NOMO-1 treated with DMSO at 0.1 percent for 48 hours (cell line): ENCODE data around the gene GKAP1.
"Not testable (repeated sequence)": the region's sequence is repeated elsewhere in the genome, so short reads cannot be mapped to it uniquely, and the experiment has no call there.

Source experiments
- DNase-seq: peaks from one replicate; lab custom pipeline; 2025; ENCODE audit not compliant: unreplicated experiment; lab: John Stamatoyannopoulos, UW

Gene GKAP1

GRCh38 chr9:83733739-83734138, 83.8 kb downstream of the GKAP1 start:
- no peak for DNase-seq

- not testable (repeated sequence) for DNase-seq
Measured at GRCh38 chr9:83728591-83729368, 88.8 kb downstream of the GKAP1 start.

- no peak for DNase-seq
Measured at GRCh38 chr9:83724436-83724835, 93.1 kb downstream of the GKAP1 start.

- no peak for DNase-seq
Measured at GRCh38 chr9:83722726-83723495, 94.7 kb downstream of the GKAP1 start.

- no peak for DNase-seq
Measured at GRCh38 chr9:83721509-83721908, 96.1 kb downstream of the GKAP1 start.

- DNase-seq: no peak
Measured at GRCh38 chr9:83715794-83716193, 101.8 kb downstream of the GKAP1 start.

- no peak for DNase-seq
Measured at GRCh38 chr9:83715221-83715620, 102.3 kb downstream of the GKAP1 start.

GRCh38 chr9:83714329-83714728, 103.2 kb downstream of the GKAP1 start:
- DNase-seq: peak; percentile 51

- peak; percentile 38 for DNase-seq
Measured at GRCh38 chr9:83708515-83709158, 108.9 kb downstream of the GKAP1 start.

- DNase-seq: peak; percentile 60
Measured at GRCh38 chr9:83707768-83708514, 109.6 kb downstream of the GKAP1 start, which contains the start of gene UBQLN1. TSS of gene UBQLN1 (minus strand) at chr9:83707958. CDS start at chr9:83707679, 279 bp downstream.

- DNase-seq: peak; percentile 31
Measured at GRCh38 chr9:83707518-83707767, 110.1 kb downstream of the GKAP1 start.

GRCh38 chr9:83706676-83707517, 110.7 kb downstream of the GKAP1 start:
- DNase-seq: no peak

GRCh38 chr9:83705219-83705651, 112.3 kb downstream of the GKAP1 start:
- not testable (repeated sequence) for DNase-seq

GRCh38 chr9:83701769-83702168, 115.8 kb downstream of the GKAP1 start:
- no peak for DNase-seq

GRCh38 chr9:83701286-83701685, 116.3 kb downstream of the GKAP1 start:
- DNase-seq: no peak

- no peak for DNase-seq
Measured at GRCh38 chr9:83699615-83700014, 118.0 kb downstream of the GKAP1 start.

GRCh38 chr9:83698976-83699585, 118.5 kb downstream of the GKAP1 start:
- no peak for DNase-seq

GRCh38 chr9:83691492-83691891, 126.1 kb downstream of the GKAP1 start:
- DNase-seq: no peak
